K562 (cell line): ENCODE measurements around the gene ZMYM2.

ENCODE experiments used
- BMI1 ChIP-seq: fragments of 150-350 bp; IDR thresholded peaks from 2 replicates; pipeline ENCODE4 v1.6.1; 2014; ENCODE audit warnings: low read length
- CTCF ChIP-seq, 3 experiments: IDR thresholded peaks in 2 of 3; conservative IDR thresholded peaks in 1 of 3; 2 replicates each; pipeline ENCODE4 v1.5.1; 2011 to 2012; ENCODE audit warnings: low read length in 3 of 3, mild to moderate bottlenecking in 3 of 3, control low read depth in 2 of 3, improper control_type of control experiment in 1 of 3, inconsistent platforms in 1 of 3, low read depth in 1 of 3, mixed read lengths in 1 of 3, moderate library complexity in 1 of 3; ENCODE audit not compliant: insufficient read depth in 2 of 3
- JUN ChIP-seq, 2 experiments: sonication (generic) in 1 of 2; formaldehyde crosslinking in 1 of 2; IDR thresholded peaks; 2 replicates each; pipeline versions ENCODE4 v1.6.1 to v1.8.0; 2012 to 2022; ENCODE audit warnings: borderline replicate concordance in 2 of 2, mild to moderate bottlenecking in 2 of 2, improper control_type of control experiment in 1 of 2, low read depth in 1 of 2, low read length in 1 of 2, missing genetic modification reagents in 1 of 2
- LCOR ChIP-seq: sonication (generic); formaldehyde crosslinking; IDR thresholded peaks from 2 replicates; pipeline ENCODE4 v1.8.0; 2022; ENCODE audit warnings: mild to moderate bottlenecking, missing genetic modification reagents
- PCBP2 ChIP-seq: fragments of 200-400 bp; formaldehyde crosslinking; IDR thresholded peaks from 2 replicates; pipeline ENCODE4 v1.6.1; 2018; ENCODE audit warnings: low read length, low read depth, mild to moderate bottlenecking, moderate library complexity; ENCODE audit not compliant: poor library complexity, severe bottlenecking
- PTBP1 ChIP-seq: fragments of 200-400 bp; formaldehyde crosslinking; IDR thresholded peaks from 2 replicates; pipeline ENCODE4 v1.6.1; 2017; ENCODE audit warnings: low read depth, low read length
- TF ChIP-seq, protein P1 (sequence below): sonication (generic); formaldehyde crosslinking; IDR thresholded peaks from 2 replicates; pipeline ENCODE4 v1.5.0; 2020; ENCODE audit warnings: missing genetic modification reagents

GRCh38 chr13:20051366-20051765, 92.8 kb downstream of the ZMYM2 start:
- TF ChIP-seq BMI1, result no peak
- TF ChIP-seq JUN (IDR thresholded peaks at IDR 0.05; ENCODE audit: borderline replicate concordance, low read depth, low read length), result no peak
- TF ChIP-seq JUN (CRISPR knock-in tag; IDR thresholded peaks at IDR 0.05; ENCODE audit: borderline replicate concordance), result no peak
- no peak for TF ChIP-seq PTBP1
- TF ChIP-seq, protein P1, sequence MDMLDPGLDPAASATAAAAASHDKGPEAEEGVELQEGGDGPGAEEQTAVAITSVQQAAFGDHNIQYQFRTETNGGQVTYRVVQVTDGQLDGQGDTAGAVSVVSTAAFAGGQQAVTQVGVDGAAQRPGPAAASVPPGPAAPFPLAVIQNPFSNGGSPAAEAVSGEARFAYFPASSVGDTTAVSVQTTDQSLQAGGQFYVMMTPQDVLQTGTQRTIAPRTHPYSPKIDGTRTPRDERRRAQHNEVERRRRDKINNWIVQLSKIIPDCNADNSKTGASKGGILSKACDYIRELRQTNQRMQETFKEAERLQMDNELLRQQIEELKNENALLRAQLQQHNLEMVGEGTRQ, result no peak
- TF ChIP-seq LCOR, result no peak
- TF ChIP-seq PCBP2, result no peak
- TF ChIP-seq CTCF (IDR thresholded peaks at IDR 0.05 in 2 of 3, conservative IDR thresholded peaks at IDR 0.05 in 1 of 3; ENCODE audit: insufficient read depth in 2 of 3, low read depth in 1 of 3, low read length in 3 of 3), result no peak
